Hepatocyte (in vitro differentiated cells): Measurements from ENCODE around the gene ELOVL5.

ENCODE experiments used
- CTCF ChIP-seq: fragments of 200-600 bp; sonication (generic); IDR thresholded peaks from 2 replicates; pipeline ENCODE4 v1.5.1; 2016; ENCODE audit warnings: antibody characterized with exemption, mild to moderate bottlenecking; ENCODE audit not compliant: poor library complexity
- EZH2 ChIP-seq: fragments of 200-600 bp; sonication (generic); IDR thresholded peaks from 2 replicates; pipeline ENCODE4 v1.6.1; 2016; ENCODE audit warnings: antibody characterized with exemption, mild to moderate bottlenecking, borderline replicate concordance
- EZH2phosphoT487 ChIP-seq: fragments of 200-600 bp; sonication (generic); IDR thresholded peaks from one replicate; pipeline ENCODE4 v1.6.1; 2018; ENCODE audit warnings: antibody characterized with exemption, mild to moderate bottlenecking, low read depth, moderate library complexity; ENCODE audit not compliant: unreplicated experiment, severe bottlenecking

- TF ChIP-seq CTCF (no peak), EZH2 (no peak), EZH2phosphoT487 (no peak)
Observed at GRCh38 chr6:53390010-53390409, 41.3 kb upstream of the ELOVL5 start.
